Measurements from ENCODE around the gene WWC2.

WWC2 gene

DNA sequence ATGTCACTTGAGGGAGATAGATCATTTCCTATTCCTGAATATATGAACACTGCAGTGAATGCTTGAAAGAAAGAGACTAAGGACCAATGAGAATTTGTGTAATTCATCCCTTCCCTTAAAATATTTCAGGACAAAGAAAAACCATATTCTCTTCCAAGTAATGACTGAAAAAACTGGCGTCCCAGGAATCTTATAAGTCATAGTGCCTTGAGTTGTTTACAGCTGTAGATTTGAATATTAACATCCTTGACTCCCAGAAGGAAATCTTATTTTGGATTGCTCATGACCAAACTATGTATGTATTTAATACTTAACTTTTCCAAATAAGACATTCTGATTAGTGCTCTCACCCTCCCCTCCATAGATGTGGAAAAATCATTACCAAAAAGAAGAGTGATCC lies 165.6 kb downstream of the WWC2 start:
- H3K36me3 ChIP-seq (ENCODE audit: control insufficient read depth, insufficient read depth, low read length) = peaks cover 10% of the 10 kb centered on the region
- H3K9ac ChIP-seq (ENCODE audit: low read depth, low read length) = no peak overlapping the region
- peaks cover 3% of the 10 kb centered on the region for H3K4me1 ChIP-seq (ENCODE audit: control insufficient read depth, insufficient read depth, low read length)
- H3K9me3 ChIP-seq (ENCODE audit: control insufficient read depth, insufficient read depth, low read length) = no peaks in the 10 kb centered on the region
- H3K27me3 ChIP-seq (ENCODE audit: control insufficient read depth, insufficient read depth, low read length) = no peaks in the 10 kb centered on the region
- H3K4me3 ChIP-seq (ENCODE audit: low read depth, low read length) = no peak overlapping the region

DNA sequence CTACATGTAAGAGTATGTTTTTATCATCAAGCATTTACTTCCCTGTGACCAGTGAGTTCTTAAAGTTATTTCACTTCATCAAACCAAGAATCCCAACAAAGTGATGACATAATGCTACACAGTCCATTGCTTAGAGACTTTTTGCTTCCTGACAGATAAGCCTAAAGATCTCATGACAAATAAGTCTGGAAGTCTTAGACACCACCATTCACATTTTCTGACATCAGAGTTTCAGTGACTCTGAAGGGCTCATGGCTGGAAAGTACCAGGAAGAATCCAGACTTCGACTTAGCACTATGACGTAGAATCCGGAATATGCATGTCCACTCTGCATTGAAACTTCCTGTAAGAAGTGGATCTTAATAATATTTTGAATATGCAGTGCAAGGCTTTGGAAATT lies 167.3 kb downstream of the WWC2 start:
- Histone ChIP-seq H3K4me3 (ENCODE audit: low read depth, low read length) (no peak overlapping the region), H3K4me1 (ENCODE audit: control insufficient read depth, insufficient read depth, low read length) (peaks cover 3% of the 10 kb centered on the region), H3K36me3 (ENCODE audit: control insufficient read depth, insufficient read depth, low read length) (no peaks in the 10 kb centered on the region), H3K27me3 (ENCODE audit: control insufficient read depth, insufficient read depth, low read length) (no peaks in the 10 kb centered on the region), H3K9ac (ENCODE audit: low read depth, low read length) (no peak overlapping the region), H3K9me3 (ENCODE audit: control insufficient read depth, insufficient read depth, low read length) (no peaks in the 10 kb centered on the region)

DNA sequence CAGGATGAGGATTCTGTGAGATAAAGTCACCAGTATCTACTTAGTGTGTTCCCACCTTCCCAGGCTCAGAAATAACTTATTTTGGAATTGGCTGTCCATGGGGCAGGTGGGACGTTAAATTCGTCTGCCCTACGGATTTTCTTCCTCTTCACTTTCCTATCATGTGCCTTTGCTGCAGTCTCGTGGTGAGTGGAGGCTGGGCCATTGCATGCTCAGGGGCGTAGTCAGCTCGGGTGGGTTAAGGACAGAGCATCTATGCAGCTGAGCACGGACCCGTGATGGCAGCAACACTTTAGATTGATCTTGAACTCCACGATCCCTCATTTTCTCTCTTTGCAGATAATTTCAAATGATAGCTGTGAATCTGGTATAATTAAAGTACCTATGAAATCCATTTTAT lies 169.5 kb downstream of the WWC2 start:
- Histone ChIP-seq H3K9ac (ENCODE audit: low read depth, low read length) (no peak overlapping the region), H3K4me1 (ENCODE audit: control insufficient read depth, insufficient read depth, low read length) (no peaks in the 10 kb centered on the region), H3K4me3 (ENCODE audit: low read depth, low read length) (no peak overlapping the region), H3K27me3 (ENCODE audit: control insufficient read depth, insufficient read depth, low read length) (no peaks in the 10 kb centered on the region), H3K9me3 (ENCODE audit: control insufficient read depth, insufficient read depth, low read length) (no peaks in the 10 kb centered on the region), H3K36me3 (ENCODE audit: control insufficient read depth, insufficient read depth, low read length) (no peaks in the 10 kb centered on the region)

GRCh38 chr4:183272384-183272783 lies 173.3 kb downstream of the WWC2 start:
- Histone ChIP-seq H3K36me3 (ENCODE audit: control insufficient read depth, insufficient read depth, low read length) (peaks cover 2% of the 10 kb centered on the region), H3K27me3 (ENCODE audit: control insufficient read depth, insufficient read depth, low read length) (no peaks in the 10 kb centered on the region), H3K4me3 (ENCODE audit: low read depth, low read length) (no peak overlapping the region), H3K4me1 (ENCODE audit: control insufficient read depth, insufficient read depth, low read length) (no peaks in the 10 kb centered on the region), H3K9ac (ENCODE audit: low read depth, low read length) (no peak overlapping the region), H3K9me3 (ENCODE audit: control insufficient read depth, insufficient read depth, low read length) (no peaks in the 10 kb centered on the region)

DNA sequence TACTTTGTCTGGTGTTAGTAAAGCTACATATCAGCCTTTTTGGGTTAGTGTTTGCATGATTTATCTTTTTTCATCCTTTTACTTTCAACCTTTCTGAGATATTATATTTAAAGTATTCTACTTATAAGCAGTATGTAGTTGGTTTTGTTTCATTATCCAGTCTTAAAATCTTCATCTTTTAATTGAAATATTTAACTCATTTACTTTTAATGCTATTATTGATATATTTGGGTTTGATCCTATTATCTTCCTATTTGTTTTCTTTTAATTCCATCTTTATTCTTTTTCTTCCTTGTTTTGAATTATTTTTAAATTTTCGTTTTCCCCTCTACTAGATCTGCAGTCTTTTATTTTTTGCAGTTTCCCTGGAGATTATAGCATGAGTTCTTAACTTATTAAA lies 177.0 kb downstream of the WWC2 start:
- no peaks in the 10 kb centered on the region for H3K27me3 ChIP-seq (ENCODE audit: control insufficient read depth, insufficient read depth, low read length)
- peaks cover 2% of the 10 kb centered on the region for H3K36me3 ChIP-seq (ENCODE audit: control insufficient read depth, insufficient read depth, low read length)
- H3K4me3 ChIP-seq (ENCODE audit: low read depth, low read length) = no peak overlapping the region
- no peaks in the 10 kb centered on the region for H3K4me1 ChIP-seq (ENCODE audit: control insufficient read depth, insufficient read depth, low read length)
- H3K9ac ChIP-seq (ENCODE audit: low read depth, low read length) = no peak overlapping the region
- no peaks in the 10 kb centered on the region for H3K9me3 ChIP-seq (ENCODE audit: control insufficient read depth, insufficient read depth, low read length)

DNA sequence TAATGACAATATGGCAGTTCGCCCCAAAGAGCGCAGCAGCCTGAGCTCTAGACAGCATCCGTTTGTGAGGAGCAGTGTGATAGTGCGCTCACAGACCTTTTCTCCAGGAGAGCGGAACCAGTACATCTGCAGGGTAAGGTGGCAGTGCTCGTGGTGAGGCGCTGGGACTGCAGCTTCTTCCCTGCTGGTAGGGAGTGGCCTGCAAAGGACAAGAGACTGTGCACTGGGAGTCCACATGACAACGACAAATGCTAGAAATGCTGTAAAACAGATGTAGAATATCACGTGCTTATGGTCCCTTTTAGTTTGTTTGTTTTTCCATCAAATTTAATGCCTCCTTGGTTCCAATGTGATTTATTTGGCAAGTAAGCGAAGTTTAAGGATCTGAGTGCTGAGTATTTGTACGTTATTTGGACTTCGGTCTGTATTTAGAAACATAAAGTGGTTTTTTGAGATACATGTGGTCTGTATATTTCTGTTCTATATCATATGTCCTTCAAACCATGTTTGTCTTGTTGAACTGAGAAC lies 185.3 kb downstream of the WWC2 start:
- Histone ChIP-seq H3K9ac (ENCODE audit: low read depth, low read length) (no peak overlapping the region), H3K36me3 (ENCODE audit: control insufficient read depth, insufficient read depth, low read length) (peaks cover 27% of the 10 kb centered on the region), H3K9me3 (ENCODE audit: control insufficient read depth, insufficient read depth, low read length) (no peaks in the 10 kb centered on the region), H3K4me3 (ENCODE audit: low read depth, low read length) (no peak overlapping the region), H3K4me1 (ENCODE audit: control insufficient read depth, insufficient read depth, low read length) (no peaks in the 10 kb centered on the region), H3K27me3 (ENCODE audit: control insufficient read depth, insufficient read depth, low read length) (no peaks in the 10 kb centered on the region)

- no peaks in the 10 kb centered on the region for H3K27me3 ChIP-seq (ENCODE audit: control insufficient read depth, insufficient read depth, low read length)
- H3K4me3 ChIP-seq (ENCODE audit: low read depth, low read length) = no peak overlapping the region
- H3K9me3 ChIP-seq (ENCODE audit: control insufficient read depth, insufficient read depth, low read length) = no peaks in the 10 kb centered on the region
- H3K9ac ChIP-seq (ENCODE audit: low read depth, low read length) = no peak overlapping the region
- peaks cover 33% of the 10 kb centered on the region for H3K36me3 ChIP-seq (ENCODE audit: control insufficient read depth, insufficient read depth, low read length)
- no peaks in the 10 kb centered on the region for H3K4me1 ChIP-seq (ENCODE audit: control insufficient read depth, insufficient read depth, low read length)
These were observed 185.9 kb downstream of the WWC2 start for GRCh38 chr4:183284965-183285364.

DNA sequence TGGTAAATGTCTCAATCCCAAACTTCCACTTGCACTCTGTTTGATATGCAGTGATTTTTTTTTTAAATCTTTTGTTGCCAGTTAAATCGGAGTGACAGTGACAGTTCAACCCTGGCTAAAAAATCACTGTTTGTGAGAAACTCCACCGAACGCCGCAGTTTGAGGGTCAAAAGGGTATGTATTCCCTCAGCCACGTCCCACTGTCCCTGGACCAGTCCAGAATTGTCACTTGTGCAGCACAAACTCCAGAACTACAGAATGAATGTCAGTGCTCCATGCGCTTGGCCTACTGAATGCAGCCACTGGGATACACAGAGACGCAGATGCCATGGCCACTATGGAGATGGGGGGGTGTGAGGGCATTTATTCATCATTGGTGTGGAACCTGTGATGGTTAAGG lies 186.8 kb downstream of the WWC2 start:
- no peaks in the 10 kb centered on the region for H3K4me1 ChIP-seq (ENCODE audit: control insufficient read depth, insufficient read depth, low read length)
- no peaks in the 10 kb centered on the region for H3K9me3 ChIP-seq (ENCODE audit: control insufficient read depth, insufficient read depth, low read length)
- no peaks in the 10 kb centered on the region for H3K27me3 ChIP-seq (ENCODE audit: control insufficient read depth, insufficient read depth, low read length)
- peaks cover 33% of the 10 kb centered on the region for H3K36me3 ChIP-seq (ENCODE audit: control insufficient read depth, insufficient read depth, low read length)
- no peak overlapping the region for H3K4me3 ChIP-seq (ENCODE audit: low read depth, low read length)
- no peak overlapping the region for H3K9ac ChIP-seq (ENCODE audit: low read depth, low read length)

DNA sequence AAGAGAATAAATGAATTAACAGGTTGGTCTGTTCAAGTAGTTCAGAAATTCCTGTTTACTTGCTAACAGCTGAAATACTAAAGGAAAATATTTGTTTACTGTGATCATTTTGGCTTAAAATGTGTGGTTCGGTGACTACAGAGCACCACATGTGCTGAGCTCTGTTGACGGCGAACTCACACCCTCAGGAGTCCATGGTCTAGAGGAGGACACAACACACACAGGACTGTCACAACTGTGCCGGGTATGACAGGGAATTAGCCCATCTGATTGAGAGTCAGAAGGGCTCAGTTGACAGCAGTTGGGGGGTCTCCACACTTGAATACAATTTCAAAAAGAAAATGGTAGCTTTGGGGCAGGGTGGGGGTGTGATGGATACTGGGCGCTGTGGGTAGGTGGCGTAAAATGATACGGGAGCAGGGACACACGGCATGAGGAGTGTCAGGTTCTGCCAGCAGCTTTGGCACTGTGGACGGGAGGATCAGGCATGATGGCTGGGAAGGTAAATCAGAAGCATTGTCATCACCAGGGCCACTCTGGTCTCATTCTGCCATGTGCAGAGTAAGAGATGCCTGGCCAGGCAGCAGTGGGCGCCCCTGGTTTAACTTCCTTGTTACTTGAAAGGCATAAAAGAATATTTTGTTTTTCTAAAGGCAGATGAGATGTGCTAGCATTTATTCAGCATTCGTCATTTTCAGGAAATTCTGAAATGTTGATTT lies 187.7 kb downstream of the WWC2 start:
- H3K27me3 ChIP-seq (ENCODE audit: control insufficient read depth, insufficient read depth, low read length) = no peaks in the 10 kb centered on the region
- H3K4me1 ChIP-seq (ENCODE audit: control insufficient read depth, insufficient read depth, low read length) = no peaks in the 10 kb centered on the region
- H3K9ac ChIP-seq (ENCODE audit: low read depth, low read length) = no peak overlapping the region
- no peaks in the 10 kb centered on the region for H3K9me3 ChIP-seq (ENCODE audit: control insufficient read depth, insufficient read depth, low read length)
- peaks cover 33% of the 10 kb centered on the region for H3K36me3 ChIP-seq (ENCODE audit: control insufficient read depth, insufficient read depth, low read length)
- no peak overlapping the region for H3K4me3 ChIP-seq (ENCODE audit: low read depth, low read length)

DNA sequence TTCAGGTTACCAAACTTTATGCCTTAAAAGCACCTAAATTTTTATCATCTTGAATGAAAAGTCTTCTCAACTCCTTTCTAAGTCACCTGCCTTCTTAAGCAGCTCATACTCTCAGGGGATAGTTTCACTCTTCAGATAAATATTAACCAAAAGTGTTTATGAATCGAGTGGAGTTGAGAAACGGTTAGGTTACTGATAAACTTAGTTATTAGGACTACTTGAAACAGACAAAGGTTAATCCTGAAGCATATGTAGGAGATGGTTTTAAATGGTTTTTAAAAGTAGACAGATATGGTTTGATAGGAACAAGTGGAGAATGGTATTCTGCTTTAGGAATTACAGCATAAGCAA lies 188.2 kb downstream of the WWC2 start:
- Histone ChIP-seq H3K4me1 (ENCODE audit: control insufficient read depth, insufficient read depth, low read length) (no peaks in the 10 kb centered on the region), H3K9me3 (ENCODE audit: control insufficient read depth, insufficient read depth, low read length) (no peaks in the 10 kb centered on the region), H3K27me3 (ENCODE audit: control insufficient read depth, insufficient read depth, low read length) (no peaks in the 10 kb centered on the region), H3K9ac (ENCODE audit: low read depth, low read length) (no peak overlapping the region), H3K4me3 (ENCODE audit: low read depth, low read length) (no peak overlapping the region), H3K36me3 (ENCODE audit: control insufficient read depth, insufficient read depth, low read length) (peaks cover 33% of the 10 kb centered on the region)

- Histone ChIP-seq H3K9ac (ENCODE audit: low read depth, low read length) (no peak overlapping the region), H3K4me1 (ENCODE audit: control insufficient read depth, insufficient read depth, low read length) (no peaks in the 10 kb centered on the region), H3K27me3 (ENCODE audit: control insufficient read depth, insufficient read depth, low read length) (no peaks in the 10 kb centered on the region), H3K36me3 (ENCODE audit: control insufficient read depth, insufficient read depth, low read length) (peaks cover 33% of the 10 kb centered on the region), H3K4me3 (ENCODE audit: low read depth, low read length) (no peak overlapping the region), H3K9me3 (ENCODE audit: control insufficient read depth, insufficient read depth, low read length) (no peaks in the 10 kb centered on the region)
These were observed 188.6 kb downstream of the WWC2 start for GRCh38 chr4:183287677-183288076.

GRCh38 chr4:183288955-183289354 lies 189.9 kb downstream of the WWC2 start:
- Histone ChIP-seq H3K36me3 (ENCODE audit: control insufficient read depth, insufficient read depth, low read length) (peaks cover 33% of the 10 kb centered on the region), H3K9ac (ENCODE audit: low read depth, low read length) (no peak overlapping the region), H3K27me3 (ENCODE audit: control insufficient read depth, insufficient read depth, low read length) (no peaks in the 10 kb centered on the region), H3K9me3 (ENCODE audit: control insufficient read depth, insufficient read depth, low read length) (no peaks in the 10 kb centered on the region), H3K4me3 (ENCODE audit: low read depth, low read length) (no peak overlapping the region), H3K4me1 (ENCODE audit: control insufficient read depth, insufficient read depth, low read length) (no peaks in the 10 kb centered on the region)

Data from iPS-15b (cell line).